ENCODE results near the gene EFHB. TPM values are rescaled to one million over a fixed set of nuclear protein-coding genes. Genes with fewer than 3 reads are reported as not detected.

The EFHB gene
- total RNA-seq, 2 experiments from 2014 or later: 0.44 TPM; not detected in 1

- peaks cover 43% of the 10 kb centered on the region for H3K36me3 Mint-ChIP-seq (ENCODE audit: low read depth)
- H3K27me3 Mint-ChIP-seq (ENCODE audit: low read depth): no peaks in the 10 kb centered on the region
- CTCF ChIA-PET: interaction anchor here (1.0 to 1.4 kb wide), 4 partner anchors 10 to 239 kb away, joined by 3 read pairs; no protein-coding TSS in a partner anchor
- peak; percentile 61 for DNase-seq
- H3K4me1 Mint-ChIP-seq (ENCODE audit: low read depth): peaks cover 46% of the 10 kb centered on the region
- POLR2A ChIA-PET: interaction anchor here (0.6 to 1.7 kb wide), 7 partner anchors 9 to 238 kb away, joined by 3 to 9 read pairs (median 4); partner anchors contain the start of gene SGO1
- H3K4me3 Mint-ChIP-seq: peak overlapping the region; percentile 98
- ATAC-seq: peak; percentile 28
- H3K9me3 Mint-ChIP-seq (ENCODE audit: insufficient read depth): no peaks in the 10 kb centered on the region
- H3K27ac Mint-ChIP-seq: peak overlapping the region; percentile 98
Observed at GRCh38 chr3:19947549-19948225, 13.7 kb upstream of the EFHB start.

- Mint-ChIP-seq H3K4me1 (ENCODE audit: low read depth) (peaks cover 42% of the 10 kb centered on the region), H3K9me3 (ENCODE audit: insufficient read depth) (no peaks in the 10 kb centered on the region), H3K4me3 (peak within 1 kb of the TSS; percentile 98), H3K36me3 (ENCODE audit: low read depth) (peaks cover 36% of the 10 kb centered on the region), H3K27me3 (ENCODE audit: low read depth) (no peaks in the 10 kb centered on the region), H3K27ac (peak within 1 kb of the TSS; percentile 98)
- POLR2A ChIA-PET: interaction anchor here (1.1 to 1.7 kb wide), 6 partner anchors 10 to 239 kb away, joined by 3 to 9 read pairs (median 4); partner anchors contain the start of gene SGO1
- peak; percentile 87 for ATAC-seq
- DNase-seq: peak; percentile 99
- CTCF ChIA-PET: interaction anchor here (1.0 to 1.3 kb wide), 2 partner anchors 16 to 240 kb away, joined by 3 read pairs; no protein-coding TSS in a partner anchor
Observed at GRCh38 chr3:19946832-19947548, 13.0 kb upstream of the EFHB start, which contains the start of gene RAB5A. RAB5A (plus strand) TSS chr3:19947097; CDS start chr3:19950899, 3,802 bp downstream.

- CTCF ChIA-PET: interaction anchor here (1.3 kb wide), 1 partner anchor 9 kb away, joined by 3 read pairs; no protein-coding TSS in a partner anchor
- no peak for DNase-seq
- Mint-ChIP-seq H3K4me3 (peak overlapping the region; percentile 98), H3K4me1 (ENCODE audit: low read depth) (peaks cover 38% of the 10 kb centered on the region), H3K36me3 (ENCODE audit: low read depth) (peaks cover 30% of the 10 kb centered on the region), H3K27me3 (ENCODE audit: low read depth) (no peaks in the 10 kb centered on the region), H3K27ac (peak overlapping the region; percentile 98), H3K9me3 (ENCODE audit: insufficient read depth) (no peaks in the 10 kb centered on the region)
- POLR2A ChIA-PET: interaction anchor here (1.0 kb wide), 1 partner anchor 9 kb away, joined by 5 read pairs; no protein-coding TSS in a partner anchor
- ATAC-seq: no peak
Observed at GRCh38 chr3:19945969-19946831, 12.2 kb upstream of the EFHB start.

DNA sequence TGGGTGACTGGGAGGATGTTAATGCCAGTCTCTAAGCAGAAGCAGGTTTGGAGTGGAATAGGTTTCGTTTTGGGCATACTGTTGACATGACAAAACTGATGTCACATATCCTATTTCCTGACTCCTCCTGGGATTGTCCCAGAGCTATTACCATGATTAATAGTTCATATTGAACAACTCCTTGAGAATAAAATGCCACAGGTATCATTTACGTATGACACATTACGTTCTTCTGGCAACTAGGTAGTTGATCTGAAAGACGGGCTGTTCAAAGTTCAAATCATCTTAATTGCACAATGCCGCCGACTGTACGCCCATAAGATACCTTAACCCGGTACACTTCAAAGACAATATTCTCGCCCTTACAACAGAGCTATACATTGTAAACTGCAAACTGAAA is 11.5 kb upstream of the EFHB start:
- DNase-seq (no peak), ATAC-seq (no peak)
- peak overlapping the region; percentile 75 for H3K27ac Mint-ChIP-seq
- H3K27me3 Mint-ChIP-seq (ENCODE audit: low read depth): no peaks in the 10 kb centered on the region
- no peaks in the 10 kb centered on the region for H3K9me3 Mint-ChIP-seq (ENCODE audit: insufficient read depth)
- peak overlapping the region; percentile 98 for H3K4me3 Mint-ChIP-seq
- ChIA-PET POLR2A (interaction anchor here (1.0 to 1.4 kb wide), 2 partner anchors 8 to 241 kb away, joined by 3 to 5 read pairs; partner anchors contain the start of gene SGO1), CTCF (interaction anchor here (1.3 kb wide), 1 partner anchor 8 kb away, joined by 3 read pairs; no protein-coding TSS in a partner anchor)
- peaks cover 32% of the 10 kb centered on the region for H3K4me1 Mint-ChIP-seq (ENCODE audit: low read depth)
- peaks cover 26% of the 10 kb centered on the region for H3K36me3 Mint-ChIP-seq (ENCODE audit: low read depth)

- ATAC-seq (no peak), DNase-seq (no peak)
- Mint-ChIP-seq H3K4me1 (ENCODE audit: low read depth) (peaks cover 13% of the 10 kb centered on the region), H3K27ac (no peak overlapping the region), H3K9me3 (ENCODE audit: insufficient read depth) (no peaks in the 10 kb centered on the region), H3K36me3 (ENCODE audit: low read depth) (peaks cover 4% of the 10 kb centered on the region), H3K27me3 (ENCODE audit: low read depth) (no peaks in the 10 kb centered on the region), H3K4me3 (no peak overlapping the region)
- ChIA-PET POLR2A (no interaction called here), CTCF (no interaction called here)
Observed at GRCh38 chr3:19940643-19941042, 6.6 kb upstream of the EFHB start.

GRCh38 chr3:19938295-19938627 is 4.2 kb upstream of the EFHB start:
- Mint-ChIP-seq H3K4me3 (no peak overlapping the region), H3K27me3 (ENCODE audit: low read depth) (peaks cover 3% of the 10 kb centered on the region), H3K9me3 (ENCODE audit: insufficient read depth) (no peaks in the 10 kb centered on the region), H3K36me3 (ENCODE audit: low read depth) (peaks cover 3% of the 10 kb centered on the region), H3K27ac (no peak overlapping the region), H3K4me1 (ENCODE audit: low read depth) (peaks cover 15% of the 10 kb centered on the region)
- no peak for DNase-seq
- no peak for ATAC-seq
- CTCF ChIA-PET: interaction anchor here (1.2 kb wide), 1 partner anchor 146 kb away, joined by 3 read pairs; no protein-coding TSS in a partner anchor
- POLR2A ChIA-PET: interaction anchor here (1.4 kb wide), 1 partner anchor 8 kb away, joined by 5 read pairs; no protein-coding TSS in a partner anchor

DNA sequence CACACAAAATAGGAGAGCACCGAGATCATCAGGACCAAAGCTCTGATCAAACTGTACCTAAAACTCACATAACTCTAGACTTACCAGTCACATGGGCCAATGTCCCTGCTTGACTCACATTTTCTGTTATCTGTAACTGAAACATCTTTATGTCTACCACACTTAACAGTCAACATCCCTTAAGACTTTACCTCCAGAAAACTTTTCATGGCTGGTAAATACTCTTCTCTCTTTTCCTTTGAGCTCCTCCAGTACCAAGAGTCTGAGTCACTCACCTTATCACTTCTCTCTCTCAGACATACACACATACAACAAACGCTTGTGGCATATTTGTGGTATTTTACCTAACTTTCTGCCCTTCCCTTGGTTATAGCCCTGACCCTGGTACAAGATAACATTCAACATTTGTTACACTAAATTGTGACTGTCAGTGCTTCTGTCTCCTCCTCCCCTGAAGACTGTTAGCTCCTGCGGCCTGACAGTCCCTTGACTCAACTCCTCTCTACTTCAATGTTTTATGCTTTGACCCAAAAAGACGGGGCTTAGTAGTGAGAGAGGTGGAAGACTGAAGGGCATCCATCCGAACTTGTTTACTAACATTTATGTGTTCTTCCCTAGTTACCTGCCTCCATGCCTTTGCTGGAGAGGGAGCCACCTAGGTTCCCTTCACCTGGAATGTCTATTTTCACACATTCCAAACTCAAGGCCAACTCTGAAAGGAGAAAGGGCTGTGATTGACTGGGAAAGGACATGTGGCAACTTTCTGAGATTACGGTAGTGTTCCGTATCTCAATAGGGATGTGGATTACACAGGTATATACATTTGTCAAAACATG is 3.7 kb upstream of the EFHB start:
- Mint-ChIP-seq H3K36me3 (ENCODE audit: low read depth) (no peaks in the 10 kb centered on the region), H3K4me1 (ENCODE audit: low read depth) (peaks cover 17% of the 10 kb centered on the region), H3K9me3 (ENCODE audit: insufficient read depth) (no peaks in the 10 kb centered on the region), H3K27ac (no peak overlapping the region), H3K4me3 (no peak overlapping the region), H3K27me3 (ENCODE audit: low read depth) (peaks cover 5% of the 10 kb centered on the region)
- ChIA-PET POLR2A (interaction anchor here (1.4 to 1.5 kb wide), 2 partner anchors 8 to 248 kb away, joined by 4 to 5 read pairs; partner anchors contain the start of gene SGO1), CTCF (interaction anchor here (1.0 to 1.4 kb wide), 4 partner anchors 8 to 147 kb away, joined by 3 read pairs; partner anchors contain the start of gene KAT2B)
- ATAC-seq: peak; percentile 65
- DNase-seq: no peak

DNA sequence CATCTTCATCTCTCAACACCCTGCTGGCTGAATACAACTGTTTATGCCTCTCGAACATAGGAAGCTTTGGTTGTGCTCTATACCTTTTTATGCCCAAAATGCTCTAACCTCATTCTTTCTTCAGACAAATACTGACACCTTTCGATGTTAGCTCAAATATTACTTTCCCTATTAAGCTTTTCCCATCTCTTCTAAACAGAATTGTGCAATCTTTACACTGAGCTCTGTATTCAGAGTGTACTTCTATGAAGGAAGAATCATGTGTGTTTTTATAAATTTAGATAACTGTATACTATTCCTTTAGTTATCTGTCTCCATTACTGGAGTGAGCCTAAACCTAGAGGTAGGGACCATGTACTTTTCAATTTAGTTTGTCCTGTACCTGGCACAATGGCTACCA is 1.6 kb downstream of the EFHB start:
- DNase-seq: no peak
- POLR2A ChIA-PET: no interaction called here
- Mint-ChIP-seq H3K4me1 (ENCODE audit: low read depth) (peaks cover 32% of the 10 kb centered on the region), H3K27me3 (ENCODE audit: low read depth) (peaks cover 7% of the 10 kb centered on the region), H3K9me3 (ENCODE audit: insufficient read depth) (no peaks in the 10 kb centered on the region), H3K4me3 (no peak overlapping the region), H3K27ac (no peak overlapping the region), H3K36me3 (ENCODE audit: low read depth) (no peaks in the 10 kb centered on the region)
- CTCF ChIA-PET: interaction anchor here (1.4 kb wide), 1 partner anchor 28 kb away, joined by 3 read pairs; no protein-coding TSS in a partner anchor
- ATAC-seq: no peak

GRCh38 chr3:19931767-19932188 is 2.2 kb downstream of the EFHB start:
- no peaks in the 10 kb centered on the region for H3K36me3 Mint-ChIP-seq (ENCODE audit: low read depth)
- CTCF ChIA-PET: interaction anchor here (1.2 to 1.4 kb wide), 2 partner anchors 16 to 28 kb away, joined by 3 read pairs; partner anchors contain the start of gene RAB5A
- no peak overlapping the region for H3K27ac Mint-ChIP-seq
- no peak for DNase-seq
- no peak for ATAC-seq
- POLR2A ChIA-PET: no interaction called here
- no peaks in the 10 kb centered on the region for H3K9me3 Mint-ChIP-seq (ENCODE audit: insufficient read depth)
- H3K4me1 Mint-ChIP-seq (ENCODE audit: low read depth): peaks cover 28% of the 10 kb centered on the region
- no peak overlapping the region for H3K4me3 Mint-ChIP-seq
- H3K27me3 Mint-ChIP-seq (ENCODE audit: low read depth): peaks cover 7% of the 10 kb centered on the region

DNA sequence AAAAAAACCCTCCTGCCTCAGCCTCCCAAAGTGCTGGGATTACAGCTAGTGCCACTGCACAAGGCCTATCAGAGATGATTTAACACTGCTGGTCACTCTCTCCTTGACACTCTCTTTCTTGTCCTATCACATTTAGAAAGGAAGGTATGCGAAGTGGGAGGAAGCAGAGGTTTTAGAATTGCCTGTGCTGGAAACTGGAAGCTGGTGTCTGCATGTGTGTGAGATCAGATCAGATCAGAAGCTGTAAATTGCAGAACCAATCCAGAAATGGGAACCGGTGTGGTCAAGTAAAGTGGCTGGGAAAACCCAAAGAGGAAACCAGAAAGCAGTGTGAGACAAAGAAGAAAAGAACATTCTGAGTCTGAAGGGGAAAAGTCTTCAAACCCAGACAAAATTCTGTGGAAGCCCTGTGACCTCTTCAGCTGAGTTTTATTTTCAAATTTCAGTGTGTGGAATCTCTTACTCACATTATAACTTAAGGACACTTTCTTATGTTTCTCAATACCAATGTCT is 2.8 kb downstream of the EFHB start:
- Mint-ChIP-seq H3K27ac (no peak overlapping the region), H3K4me1 (ENCODE audit: low read depth) (peaks cover 28% of the 10 kb centered on the region), H3K4me3 (no peak overlapping the region), H3K36me3 (ENCODE audit: low read depth) (no peaks in the 10 kb centered on the region), H3K9me3 (ENCODE audit: insufficient read depth) (no peaks in the 10 kb centered on the region), H3K27me3 (ENCODE audit: low read depth) (peaks cover 7% of the 10 kb centered on the region)
- ChIA-PET CTCF (interaction anchor here (1.2 to 1.4 kb wide), 2 partner anchors 16 to 27 kb away, joined by 3 read pairs; partner anchors contain the start of gene RAB5A), POLR2A (no interaction called here)
- peak; percentile 66 for ATAC-seq
- DNase-seq: peak; percentile 30
